HG03520 (cell line): ENCODE results near the gene FOXP1.
"Not testable (repeated sequence)": the region's sequence is repeated elsewhere in the genome, so short reads cannot be mapped to it uniquely, and the experiment has no call there.

Experiments
- ATAC-seq: cut with Tn5 transposase; IDR thresholded peaks from one replicate; pipeline ENCODE4 v1.9.1; 2021; ENCODE audit warnings: mild to moderate bottlenecking, moderate library complexity; ENCODE audit not compliant: unreplicated experiment

The FOXP1 gene

DNA sequence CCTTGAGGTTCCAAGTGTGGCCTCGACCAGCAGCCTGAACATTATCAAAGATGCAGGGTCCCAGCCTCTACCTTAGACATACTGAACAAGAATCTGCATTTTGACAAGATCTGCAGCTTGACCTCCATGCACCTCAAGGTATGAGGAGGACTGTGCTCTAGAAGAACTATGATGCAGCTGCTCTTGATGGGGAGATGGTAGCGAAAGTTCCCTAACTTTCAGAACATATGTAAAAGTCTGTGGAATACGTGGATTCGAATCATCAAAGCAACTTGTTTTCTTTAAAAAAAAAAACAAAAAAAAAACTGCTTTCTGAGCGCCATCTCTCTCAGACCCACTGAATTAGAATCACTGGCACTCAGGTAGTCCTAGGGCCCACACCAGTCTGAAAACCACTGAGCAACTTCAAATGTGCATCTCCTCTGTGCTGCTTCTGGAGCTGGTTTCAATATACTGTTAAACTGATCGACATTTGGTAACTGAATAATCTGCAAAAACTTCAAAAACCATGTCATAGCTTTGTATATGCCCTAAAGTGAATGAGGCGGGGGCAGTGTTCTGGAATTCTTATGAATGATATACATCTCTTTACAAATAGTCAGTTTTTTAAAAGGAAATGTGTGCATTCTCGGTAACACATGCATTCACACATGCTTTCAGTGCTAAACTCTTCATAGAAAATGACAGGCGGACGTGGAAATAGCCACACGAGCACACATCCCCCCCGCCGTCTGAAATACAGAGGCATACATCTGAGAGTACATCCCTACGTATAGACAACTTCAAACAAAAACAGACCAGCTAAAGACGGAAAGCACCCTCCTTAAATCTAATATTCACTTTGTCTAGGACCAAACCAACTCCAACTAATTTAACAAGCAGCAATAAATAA, 128.8 kb downstream of the FOXP1 start:
- ATAC-seq: no peak

DNA sequence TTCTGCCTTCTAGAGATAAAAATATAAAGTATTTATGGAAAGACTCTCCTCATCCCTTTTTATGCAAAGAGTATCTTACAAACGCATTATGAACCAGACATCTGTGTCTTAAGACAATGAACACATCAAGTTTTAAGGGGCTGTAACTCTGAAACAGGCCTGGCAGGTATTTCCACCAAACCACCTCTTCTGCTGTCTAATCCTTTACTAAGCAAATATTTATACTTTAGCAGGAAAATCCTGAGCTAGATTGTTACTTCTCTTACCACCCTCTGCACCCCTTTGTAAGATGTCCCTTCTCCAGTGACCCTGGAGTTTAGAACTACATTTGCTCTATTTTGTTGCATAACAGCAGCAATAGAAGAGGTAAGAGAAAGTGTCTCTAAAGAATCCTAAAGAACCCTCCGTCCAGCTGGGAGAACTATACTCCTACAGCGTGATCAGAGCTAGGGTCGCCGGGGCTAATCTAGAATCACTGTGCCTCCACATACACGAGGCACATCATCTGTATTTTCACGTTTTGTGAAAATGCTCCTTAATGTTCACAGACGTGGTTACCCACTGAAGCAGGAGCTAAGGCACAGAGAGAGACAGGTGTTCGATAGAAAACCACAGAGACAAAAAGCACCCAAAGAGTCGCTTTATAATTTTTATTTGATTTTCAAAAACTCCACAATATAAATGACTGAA, 129.6 kb downstream of the FOXP1 start:
- ATAC-seq: no peak

- no peak for ATAC-seq
These were observed 130.2 kb downstream of the FOXP1 start for GRCh38 chr3:71453319-71453718.

- ATAC-seq: no peak
These were observed 131.7 kb downstream of the FOXP1 start for GRCh38 chr3:71451812-71452211.

- no peak for ATAC-seq
These were observed 132.5 kb downstream of the FOXP1 start for GRCh38 chr3:71451060-71451459.

DNA sequence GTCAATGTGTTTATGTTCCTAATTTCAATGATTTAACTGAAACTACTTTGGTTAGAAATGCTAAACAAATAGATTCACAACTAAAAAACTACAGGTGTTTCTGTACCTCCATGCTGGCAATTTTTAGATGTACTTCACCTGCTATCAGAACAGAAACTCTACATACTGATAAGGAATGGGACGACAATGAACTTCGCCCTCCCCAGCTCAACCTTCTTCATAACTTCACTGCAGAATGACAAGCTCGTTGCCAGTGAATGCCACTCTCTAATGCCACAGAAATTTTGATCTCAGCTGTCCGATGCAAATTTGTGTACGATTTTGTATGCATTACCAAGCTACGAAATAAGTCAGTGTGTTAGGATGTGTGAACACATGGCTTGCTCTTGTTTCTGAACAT, 133.4 kb downstream of the FOXP1 start:
- ATAC-seq: no peak

DNA sequence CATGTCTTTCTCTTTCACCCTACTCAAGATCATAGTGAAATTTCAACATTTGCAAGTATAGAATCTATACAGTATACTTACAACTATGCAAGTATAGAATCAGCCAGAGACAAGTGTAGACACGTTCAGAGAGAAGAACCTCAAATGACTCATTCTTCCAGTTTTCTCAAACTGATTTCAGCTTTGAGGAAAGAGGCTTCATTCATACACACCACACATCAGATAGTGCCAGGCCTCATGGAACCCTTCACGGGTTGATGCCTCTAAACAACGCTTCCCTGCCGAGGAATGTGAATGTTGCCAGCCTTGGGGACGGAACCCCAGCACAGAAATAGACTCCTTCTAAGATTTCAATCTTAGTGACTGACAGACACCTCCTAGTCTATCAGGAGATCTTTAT, 135.7 kb downstream of the FOXP1 start:
- ATAC-seq: no peak

- ATAC-seq: no peak
These were observed 136.3 kb downstream of the FOXP1 start for GRCh38 chr3:71447197-71447596.

- ATAC-seq: no peak
These were observed 136.8 kb downstream of the FOXP1 start for GRCh38 chr3:71446734-71447133.

DNA sequence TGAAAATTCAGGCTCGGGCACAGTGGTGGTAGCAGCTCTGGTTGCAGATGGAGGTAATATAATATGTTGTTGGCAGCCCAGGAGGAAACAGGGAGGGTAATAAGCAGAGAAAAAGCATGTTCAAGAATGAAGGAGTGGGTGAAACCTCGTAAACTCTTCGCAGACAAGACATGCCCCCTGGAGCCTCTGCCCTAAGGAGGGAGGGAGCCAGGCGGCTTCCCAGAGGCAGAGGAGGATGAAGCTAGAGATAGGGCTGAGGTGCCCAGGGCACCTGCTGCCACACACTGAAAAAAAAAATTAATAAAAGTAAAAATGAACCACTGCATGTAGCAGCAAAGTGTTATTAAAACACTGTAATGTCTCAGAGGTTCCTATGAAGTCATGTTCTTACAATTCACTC, 137.3 kb downstream of the FOXP1 start:
- no peak for ATAC-seq

GRCh38 chr3:71444861-71445259, 138.7 kb downstream of the FOXP1 start:
- no peak for ATAC-seq

DNA sequence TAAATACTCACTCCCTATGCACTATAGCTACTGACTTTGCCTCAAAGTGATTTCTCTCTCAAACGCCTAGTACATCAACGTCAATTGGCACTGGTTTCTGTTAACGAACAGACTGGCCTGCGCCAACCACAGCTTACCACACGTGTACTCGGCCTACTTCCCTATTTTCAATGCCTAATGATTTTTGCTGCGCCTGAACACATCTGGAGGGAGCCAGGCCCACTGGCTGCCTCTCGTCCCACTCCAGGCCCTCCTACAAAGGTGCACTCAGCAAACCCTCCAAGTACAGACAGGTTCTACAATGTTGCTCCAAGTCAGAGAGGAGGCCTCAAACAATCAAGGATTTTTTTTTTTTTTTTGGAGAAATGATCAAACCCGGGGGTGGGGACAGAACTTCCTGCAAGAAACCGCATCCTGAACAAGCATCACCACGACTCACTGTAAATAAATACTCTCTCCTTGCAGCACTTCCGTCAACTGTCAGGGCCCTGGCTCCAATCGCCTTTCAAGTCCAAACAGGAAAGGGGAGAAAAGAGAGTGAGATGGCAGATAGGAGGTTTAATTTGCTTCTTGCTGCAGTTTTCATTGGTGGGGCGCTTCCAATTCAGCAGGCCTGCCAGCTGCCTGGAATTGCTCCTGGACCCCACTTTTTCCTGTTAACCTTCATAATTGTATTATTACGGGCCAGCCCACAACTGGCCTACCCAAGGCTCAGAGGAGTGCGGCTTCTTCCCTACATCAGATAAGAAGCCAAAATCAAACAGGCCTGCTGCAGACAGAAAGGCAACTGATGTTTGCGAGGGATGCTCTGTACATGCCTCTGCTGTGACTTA, 139.3 kb downstream of the FOXP1 start:
- ATAC-seq: peak; percentile 93

GRCh38 chr3:71443332-71443731, 140.2 kb downstream of the FOXP1 start:
- ATAC-seq: no peak

GRCh38 chr3:71442652-71443042, 140.9 kb downstream of the FOXP1 start:
- no peak for ATAC-seq

DNA sequence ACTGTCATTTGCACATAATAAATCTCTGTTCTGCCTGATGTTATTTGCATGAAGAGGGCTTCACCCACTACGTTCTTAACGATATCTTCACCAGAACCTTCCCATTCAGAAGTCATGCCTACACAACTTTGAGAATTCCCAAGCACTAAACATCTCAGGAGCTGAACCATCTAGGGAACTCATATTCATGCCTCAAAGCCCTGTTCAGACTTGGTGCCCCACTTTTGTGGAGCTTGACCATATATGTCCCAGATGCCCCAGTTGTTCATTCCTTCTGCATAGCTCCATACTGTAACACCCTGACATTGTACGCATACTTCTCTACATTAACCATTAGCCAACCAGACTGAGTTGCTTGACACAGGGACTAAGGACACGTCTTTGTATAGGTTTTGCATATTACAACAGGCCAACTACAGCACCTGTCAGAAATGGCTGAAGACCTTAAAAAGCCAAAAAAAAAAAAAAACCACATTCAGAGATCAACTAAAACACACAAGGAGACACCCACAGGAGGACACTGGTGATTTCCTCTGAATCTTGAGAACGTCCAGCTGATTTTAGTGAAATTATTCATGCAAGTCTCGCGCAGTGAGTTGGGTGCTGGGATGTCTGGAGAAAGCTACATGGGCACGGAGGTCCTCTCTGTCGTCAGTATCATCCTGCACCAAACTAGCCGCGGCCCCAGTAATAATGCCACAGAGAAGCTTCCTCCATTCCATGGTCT, 141.4 kb downstream of the FOXP1 start:
- ATAC-seq: no peak

- ATAC-seq: no peak
These were observed 142.2 kb downstream of the FOXP1 start for GRCh38 chr3:71441217-71441924.

DNA sequence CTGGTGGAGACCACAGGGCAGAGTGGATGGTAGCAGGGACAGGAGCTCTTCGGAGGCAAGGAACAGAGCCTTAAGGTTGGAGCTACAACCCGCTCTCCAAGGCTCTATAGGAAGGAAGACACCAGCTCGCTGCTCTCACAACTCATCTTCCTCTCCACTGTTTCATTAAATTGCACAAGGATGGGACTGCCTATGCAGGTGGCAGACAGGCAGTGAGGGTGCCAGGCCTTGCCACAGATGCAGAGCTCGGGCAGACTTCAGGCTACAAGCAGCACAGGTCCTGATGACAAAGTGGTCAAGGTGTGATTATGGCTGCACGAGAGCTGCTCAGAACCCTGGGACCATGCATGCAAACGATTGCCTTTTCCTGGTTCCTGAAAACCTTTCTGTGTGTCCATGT, 144.6 kb downstream of the FOXP1 start:
- no peak for ATAC-seq

GRCh38 chr3:71438071-71438685, 145.3 kb downstream of the FOXP1 start:
- no peak for ATAC-seq

DNA sequence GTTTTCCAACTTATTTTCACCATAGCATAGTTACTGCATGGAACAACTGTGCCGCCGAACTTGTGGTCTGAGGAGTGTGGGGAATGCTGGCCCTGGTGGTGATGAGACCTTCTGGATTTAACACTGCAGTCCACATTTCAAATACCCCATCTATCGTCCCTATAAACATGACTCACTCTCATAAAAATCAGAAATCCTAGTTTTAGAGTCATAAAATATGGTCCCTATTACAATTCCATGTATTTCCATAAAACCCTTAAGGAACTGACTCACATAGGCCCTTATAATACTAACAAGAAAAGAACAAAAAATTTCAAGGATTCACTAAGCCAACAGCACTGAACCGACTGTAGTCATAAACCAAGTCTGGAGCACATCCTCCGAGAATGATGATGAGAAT, 147.2 kb downstream of the FOXP1 start:
- no peak for ATAC-seq

DNA sequence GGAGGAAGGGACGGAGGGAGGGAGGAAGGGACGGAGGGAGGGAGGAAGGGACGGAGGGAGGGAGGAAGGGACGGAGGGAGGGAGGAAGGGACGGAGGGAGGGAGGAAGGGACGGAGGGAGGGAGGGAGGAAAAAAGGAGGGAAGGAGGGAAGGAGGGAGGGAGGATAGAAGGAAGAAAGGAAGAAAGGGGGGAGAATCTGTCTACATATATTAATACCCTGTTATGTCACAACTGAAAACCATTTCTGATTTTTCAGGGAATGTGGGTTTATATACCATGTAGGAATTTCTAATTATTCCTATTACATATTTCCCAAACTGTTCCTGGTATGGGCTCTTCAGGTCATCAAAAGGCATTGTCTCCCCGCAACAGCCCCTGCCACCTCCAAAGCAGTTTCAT, 147.7 kb downstream of the FOXP1 start:
- not testable (repeated sequence) for ATAC-seq
